GM19193 (cell line): ENCODE data around the gene PTGR3.

Source experiments
- POLR2A ChIP-seq: IDR thresholded peaks from 4 replicates; pipeline ENCODE4 v1.6.1; 2011; ENCODE audit not compliant: insufficient read depth, insufficient read length; ENCODE audit errors: extremely low read depth

Gene PTGR3

GRCh38 chr18:75213611-75214331, 4.8 kb upstream of the PTGR3 start:
- no peak for TF ChIP-seq POLR2A

- no peak for TF ChIP-seq POLR2A
These were observed 3.8 kb upstream of the PTGR3 start for GRCh38 chr18:75212751-75213090.

- TF ChIP-seq POLR2A = no peak
These were observed 3.2 kb upstream of the PTGR3 start for GRCh38 chr18:75211953-75212750.

DNA sequence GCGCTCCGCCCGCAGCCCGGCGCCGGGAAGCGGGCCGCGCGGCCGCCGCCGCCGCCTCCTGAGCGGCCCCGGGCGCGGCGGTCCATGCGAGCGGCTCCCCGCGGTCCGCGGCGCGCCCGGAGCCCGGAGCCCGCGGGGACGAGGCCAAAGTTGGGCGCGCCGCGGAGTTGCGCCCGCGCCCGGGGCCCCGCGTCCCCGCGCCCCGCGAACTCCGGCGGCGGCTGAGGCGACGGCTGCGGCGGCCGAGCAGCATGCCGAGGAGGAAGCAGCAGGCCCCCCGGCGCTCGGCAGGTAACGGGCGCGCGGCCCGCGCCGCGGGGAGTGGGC, 2.6 kb upstream of the PTGR3 start:
- no peak for TF ChIP-seq POLR2A

GRCh38 chr18:75211002-75211621, 2.2 kb upstream of the PTGR3 start:
- TF ChIP-seq POLR2A = no peak

- peak; percentile 62 for TF ChIP-seq POLR2A
These were observed 1.5 kb upstream of the PTGR3 start, which contains the start of gene TSHZ1 for GRCh38 chr18:75210274-75211001. Gene TSHZ1 (plus strand): TSS chr18:75210797. CDS start chr18:75211877, 1,080 bp downstream.

DNA sequence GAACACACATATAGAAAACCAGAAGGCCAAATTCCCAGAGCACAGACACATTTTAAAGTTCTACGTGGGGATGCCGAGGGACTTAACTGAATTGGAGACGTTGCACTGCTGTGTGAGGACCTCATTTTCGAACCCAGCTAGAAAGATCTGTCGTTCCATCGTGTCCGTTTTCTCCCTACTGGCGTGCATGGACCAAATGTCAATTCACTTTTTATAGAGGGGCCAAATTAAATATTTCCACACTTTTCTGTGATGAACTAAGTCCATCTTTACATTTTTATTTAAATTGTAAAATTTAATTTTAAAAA, 966 bp upstream of the PTGR3 start:
- no peak for TF ChIP-seq POLR2A

- no peak for TF ChIP-seq POLR2A
These were observed 157 bp downstream of the PTGR3 start for GRCh38 chr18:75208836-75209128.

GRCh38 chr18:75208155-75208835, 644 bp downstream of the PTGR3 start:
- peak; percentile 16 for TF ChIP-seq POLR2A

GRCh38 chr18:75207310-75208154, 1.4 kb downstream of the PTGR3 start:
- no peak for TF ChIP-seq POLR2A

GRCh38 chr18:75206452-75207309, 2.3 kb downstream of the PTGR3 start:
- no peak for TF ChIP-seq POLR2A

DNA sequence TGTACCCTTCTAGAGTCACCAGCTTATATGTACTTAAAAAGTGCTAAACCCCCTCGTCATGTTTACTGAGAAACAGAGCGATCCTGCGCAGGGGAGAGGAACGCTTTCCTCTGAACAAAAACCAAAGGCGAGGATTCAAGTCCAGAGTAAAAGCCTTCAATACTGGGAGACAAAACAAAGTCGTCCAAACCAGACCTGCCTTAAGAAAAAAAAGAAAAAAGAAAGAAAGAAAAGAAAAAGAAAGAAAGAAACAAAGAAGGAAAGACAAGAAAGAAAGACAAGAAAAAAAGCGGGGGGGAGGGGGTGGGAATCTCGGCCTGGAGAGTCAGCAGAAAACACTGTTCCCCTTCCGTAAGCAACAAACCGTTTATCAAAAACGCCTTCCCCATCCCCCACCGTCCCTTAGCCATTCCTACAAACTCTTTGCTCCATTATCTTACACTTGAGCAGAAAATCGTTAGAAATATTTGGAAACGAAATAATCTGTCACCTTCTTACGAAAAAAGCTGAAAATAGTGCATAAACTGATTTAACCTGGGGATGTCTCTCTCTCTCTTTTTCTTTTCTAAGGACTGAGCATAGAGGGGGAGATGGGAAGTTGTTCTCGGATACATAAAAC, 3.3 kb downstream of the PTGR3 start:
- no peak for TF ChIP-seq POLR2A

GRCh38 chr18:75204732-75205513, 4.0 kb downstream of the PTGR3 start:
- TF ChIP-seq POLR2A = no peak

DNA sequence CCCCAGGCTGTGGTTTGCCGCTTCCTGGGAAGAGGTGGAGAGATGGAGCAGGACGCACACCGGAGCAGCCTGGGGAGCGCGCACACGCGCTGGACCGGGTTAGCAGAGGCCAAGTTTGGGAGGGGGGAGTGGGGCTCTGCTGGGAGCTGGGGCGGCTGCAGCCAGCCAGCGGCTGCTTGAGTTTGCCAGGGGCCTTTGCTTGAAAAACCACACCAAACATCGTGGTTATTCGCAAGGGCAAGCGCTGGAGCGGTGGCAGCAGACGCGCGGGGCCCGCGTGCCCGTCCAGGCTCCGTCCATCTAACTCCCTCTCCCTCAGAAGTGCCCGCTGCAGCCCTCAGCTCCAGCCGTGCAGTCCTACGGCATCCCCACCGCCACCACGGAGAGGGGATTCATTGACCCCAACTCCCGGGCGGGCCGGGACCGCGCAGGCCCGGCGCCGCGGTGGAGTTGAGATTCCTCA, 4.6 kb downstream of the PTGR3 start:
- TF ChIP-seq POLR2A = no peak
